OCI-LY1 (cell line): Measurements from ENCODE around the gene WDR45.

ENCODE experiments used
- CTCF ChIP-seq: fragments of 200-600 bp; sonication (generic), shearing (Covaris generic); IDR thresholded peaks from 2 replicates; pipeline ENCODE4 v1.5.1; 2017; ENCODE audit warnings: mild to moderate bottlenecking, antibody characterized with exemption, low read length, moderate library complexity, mixed read lengths
- EZH2 ChIP-seq: fragments of 200-600 bp; sonication (generic), shearing (Covaris generic); IDR thresholded peaks from 2 replicates; pipeline ENCODE4 v1.8.0; 2017; ENCODE audit warnings: borderline replicate concordance, mixed run types, mild to moderate bottlenecking, antibody characterized with exemption, low read length, moderate library complexity, mixed read lengths

- TF ChIP-seq EZH2 = no peak
- no peak for TF ChIP-seq CTCF
These were observed 39.9 kb downstream of the WDR45 start for GRCh38 chrX:49039598-49040375.
